Gastrocnemius medialis (tissue), 4 donors: ENCODE measurements around the gene COMMD9.

Experiments
- POLR2A ChIP-seq, 2 donors: fragments of 450-650 bp; IDR thresholded peaks; one replicate each; pipeline ENCODE4 v1.6.1; 2017; ENCODE audit warnings: antibody characterized with exemption in 2 of 2, mild to moderate bottlenecking in 2 of 2, moderate library complexity in 2 of 2
- TF ChIP-seq, protein P1 (sequence below), 5 experiments: fragments of 450-650 bp in 3 of 5; fragments of 200-600 bp in 2 of 5; sonication (generic) in 2 of 5; IDR thresholded peaks in 4 of 5; conservative IDR thresholded peaks in 1 of 5; 1 replicate in 4 of 5; 2 replicates in 1 of 5; pipeline ENCODE4 v1.5.1; 2016 to 2019; ENCODE audit warnings: antibody characterized with exemption in 5 of 5, mild to moderate bottlenecking in 3 of 5, moderate library complexity in 3 of 5

DNA sequence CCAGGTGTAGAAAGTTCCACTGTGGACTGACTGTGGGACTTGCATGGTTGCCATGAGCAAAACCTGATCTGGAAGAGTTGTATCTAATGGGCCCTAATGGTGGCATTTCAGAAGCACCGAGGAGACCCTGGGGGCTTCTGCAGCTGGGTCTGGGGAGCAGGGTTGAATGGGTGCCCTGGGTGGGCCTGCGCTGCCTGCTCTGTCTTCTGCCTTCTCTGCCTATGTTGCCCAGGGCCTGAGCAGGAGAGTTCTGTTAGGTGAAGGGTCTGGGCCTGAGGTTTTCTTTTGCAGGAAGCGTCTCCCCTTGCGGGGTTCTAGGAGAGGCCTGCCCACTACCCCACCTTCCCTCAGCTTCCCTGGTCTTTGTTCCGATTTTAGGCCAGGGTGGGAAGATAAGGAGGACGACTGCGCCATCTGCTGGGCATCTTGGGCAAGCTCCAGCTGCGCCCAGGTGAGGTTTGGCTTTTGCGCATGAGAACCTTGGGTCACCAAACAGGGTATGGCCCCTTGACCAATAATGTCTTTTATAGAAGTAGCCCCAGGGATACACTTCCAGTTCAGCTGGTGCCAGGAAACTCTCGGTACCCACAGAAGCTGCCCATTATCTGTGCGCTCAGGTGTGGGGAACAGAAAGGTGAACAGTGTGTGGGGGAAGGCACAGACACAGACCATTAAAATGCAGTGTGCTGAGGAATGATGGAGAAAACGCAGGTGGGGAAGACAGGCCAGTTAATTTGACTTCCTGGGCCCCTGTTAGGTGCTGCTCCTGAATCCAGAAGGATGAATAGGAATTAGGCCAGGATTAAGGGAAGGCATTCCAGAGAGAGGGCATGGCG lies 23.2 kb downstream of the COMMD9 start:
- TF ChIP-seq, protein P1, sequence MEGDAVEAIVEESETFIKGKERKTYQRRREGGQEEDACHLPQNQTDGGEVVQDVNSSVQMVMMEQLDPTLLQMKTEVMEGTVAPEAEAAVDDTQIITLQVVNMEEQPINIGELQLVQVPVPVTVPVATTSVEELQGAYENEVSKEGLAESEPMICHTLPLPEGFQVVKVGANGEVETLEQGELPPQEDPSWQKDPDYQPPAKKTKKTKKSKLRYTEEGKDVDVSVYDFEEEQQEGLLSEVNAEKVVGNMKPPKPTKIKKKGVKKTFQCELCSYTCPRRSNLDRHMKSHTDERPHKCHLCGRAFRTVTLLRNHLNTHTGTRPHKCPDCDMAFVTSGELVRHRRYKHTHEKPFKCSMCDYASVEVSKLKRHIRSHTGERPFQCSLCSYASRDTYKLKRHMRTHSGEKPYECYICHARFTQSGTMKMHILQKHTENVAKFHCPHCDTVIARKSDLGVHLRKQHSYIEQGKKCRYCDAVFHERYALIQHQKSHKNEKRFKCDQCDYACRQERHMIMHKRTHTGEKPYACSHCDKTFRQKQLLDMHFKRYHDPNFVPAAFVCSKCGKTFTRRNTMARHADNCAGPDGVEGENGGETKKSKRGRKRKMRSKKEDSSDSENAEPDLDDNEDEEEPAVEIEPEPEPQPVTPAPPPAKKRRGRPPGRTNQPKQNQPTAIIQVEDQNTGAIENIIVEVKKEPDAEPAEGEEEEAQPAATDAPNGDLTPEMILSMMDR (IDR thresholded peaks at IDR 0.05 in 4 of 5, conservative IDR thresholded peaks at IDR 0.05 in 1 of 5) = peak; percentile 52 to 83 (median 77)
- no peak for TF ChIP-seq POLR2A (IDR thresholded peaks at IDR 0.05)
